ENCODE results near the gene CBARP. TPM values are rescaled to one million over a fixed set of nuclear protein-coding genes. Genes with fewer than 3 reads are reported as not detected.

CBARP gene
- total and polyA plus RNA-seq, 2 of the 13 experiments (the other 11 are each of a cell fraction or from before 2014, with no cell fraction given), result 1.2 to 1.4 TPM

GRCh38 chr19:1284293-1284978 lies 46.6 kb upstream of the CBARP start (continued):
- no peak for TF ChIP-seq ATF7 (IDR thresholded peaks at IDR 0.05)
- TF ChIP-seq ATF7 (CRISPR knock-in tag; IDR thresholded peaks at IDR 0.05), result no peak
- no peak for TF ChIP-seq ZNF605 (CRISPR knock-in tag; IDR thresholded peaks at IDR 0.05)
- TF ChIP-seq HCFC1 (IDR thresholded peaks at IDR 0.05; ENCODE audit: low read depth, low read length), result no peak
- no peak for TF ChIP-seq DNMT1 (CRISPR knock-in tag; IDR thresholded peaks at IDR 0.05)
- no peak for TF ChIP-seq GPN1 (CRISPR knock-in tag; IDR thresholded peaks at IDR 0.05; ENCODE audit: borderline replicate concordance)
- no peak for TF ChIP-seq ZNF878 (CRISPR knock-in tag; IDR thresholded peaks at IDR 0.05)
- TF ChIP-seq, protein P1, sequence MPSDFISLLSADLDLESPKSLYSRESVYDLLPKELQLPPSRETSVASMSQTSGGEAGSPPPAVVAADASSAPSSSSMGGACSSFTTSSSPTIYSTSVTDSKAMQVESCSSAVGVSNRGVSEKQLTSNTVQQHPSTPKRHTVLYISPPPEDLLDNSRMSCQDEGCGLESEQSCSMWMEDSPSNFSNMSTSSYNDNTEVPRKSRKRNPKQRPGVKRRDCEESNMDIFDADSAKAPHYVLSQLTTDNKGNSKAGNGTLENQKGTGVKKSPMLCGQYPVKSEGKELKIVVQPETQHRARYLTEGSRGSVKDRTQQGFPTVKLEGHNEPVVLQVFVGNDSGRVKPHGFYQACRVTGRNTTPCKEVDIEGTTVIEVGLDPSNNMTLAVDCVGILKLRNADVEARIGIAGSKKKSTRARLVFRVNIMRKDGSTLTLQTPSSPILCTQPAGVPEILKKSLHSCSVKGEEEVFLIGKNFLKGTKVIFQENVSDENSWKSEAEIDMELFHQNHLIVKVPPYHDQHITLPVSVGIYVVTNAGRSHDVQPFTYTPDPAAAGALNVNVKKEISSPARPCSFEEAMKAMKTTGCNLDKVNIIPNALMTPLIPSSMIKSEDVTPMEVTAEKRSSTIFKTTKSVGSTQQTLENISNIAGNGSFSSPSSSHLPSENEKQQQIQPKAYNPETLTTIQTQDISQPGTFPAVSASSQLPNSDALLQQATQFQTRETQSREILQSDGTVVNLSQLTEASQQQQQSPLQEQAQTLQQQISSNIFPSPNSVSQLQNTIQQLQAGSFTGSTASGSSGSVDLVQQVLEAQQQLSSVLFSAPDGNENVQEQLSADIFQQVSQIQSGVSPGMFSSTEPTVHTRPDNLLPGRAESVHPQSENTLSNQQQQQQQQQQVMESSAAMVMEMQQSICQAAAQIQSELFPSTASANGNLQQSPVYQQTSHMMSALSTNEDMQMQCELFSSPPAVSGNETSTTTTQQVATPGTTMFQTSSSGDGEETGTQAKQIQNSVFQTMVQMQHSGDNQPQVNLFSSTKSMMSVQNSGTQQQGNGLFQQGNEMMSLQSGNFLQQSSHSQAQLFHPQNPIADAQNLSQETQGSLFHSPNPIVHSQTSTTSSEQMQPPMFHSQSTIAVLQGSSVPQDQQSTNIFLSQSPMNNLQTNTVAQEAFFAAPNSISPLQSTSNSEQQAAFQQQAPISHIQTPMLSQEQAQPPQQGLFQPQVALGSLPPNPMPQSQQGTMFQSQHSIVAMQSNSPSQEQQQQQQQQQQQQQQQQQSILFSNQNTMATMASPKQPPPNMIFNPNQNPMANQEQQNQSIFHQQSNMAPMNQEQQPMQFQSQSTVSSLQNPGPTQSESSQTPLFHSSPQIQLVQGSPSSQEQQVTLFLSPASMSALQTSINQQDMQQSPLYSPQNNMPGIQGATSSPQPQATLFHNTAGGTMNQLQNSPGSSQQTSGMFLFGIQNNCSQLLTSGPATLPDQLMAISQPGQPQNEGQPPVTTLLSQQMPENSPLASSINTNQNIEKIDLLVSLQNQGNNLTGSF (CRISPR knock-in tag; IDR thresholded peaks at IDR 0.05), result no peak
- no peak for TF ChIP-seq TCF12 (IDR thresholded peaks at IDR 0.05)
- no peak for TF ChIP-seq TCF12 (CRISPR knock-in tag; IDR thresholded peaks at IDR 0.05)
- TF ChIP-seq ZNF503 (CRISPR knock-in tag; IDR thresholded peaks at IDR 0.05), result no peak
- TF ChIP-seq SP2 (CRISPR knock-in tag; IDR thresholded peaks at IDR 0.05), result no peak
- 0 out of 2 replicates have a peak, but pooled peaks have one; percentile 30 for TF ChIP-seq ZNF776 (CRISPR knock-in tag; IDR thresholded peaks at IDR 0.05)
- TF ChIP-seq ZNF501 (CRISPR knock-in tag; IDR thresholded peaks at IDR 0.05), result peak; percentile 61; the same call in 1 of the 2 replicates
- peak; percentile 54; the same call in 1 of the 2 replicates for TF ChIP-seq ZBTB7A (CRISPR knock-in tag; IDR thresholded peaks at IDR 0.05)
- no peak for TF ChIP-seq HOXA5 (CRISPR knock-in tag; IDR thresholded peaks at IDR 0.05)
- no peak for TF ChIP-seq SCMH1 (CRISPR knock-in tag; IDR thresholded peaks at IDR 0.05; ENCODE audit: borderline replicate concordance)
- TF ChIP-seq ARNT2 (CRISPR knock-in tag; IDR thresholded peaks at IDR 0.05; ENCODE audit: low read depth), result peak; percentile 71
- TF ChIP-seq SRSF4 (IDR thresholded peaks at IDR 0.05; ENCODE audit: low read depth, low read length, poor library complexity, severe bottlenecking), result no peak
- no peak for TF ChIP-seq KLF9 (CRISPR knock-in tag; IDR thresholded peaks at IDR 0.05; ENCODE audit: low read depth)
- no peak for TF ChIP-seq ZNF337 (CRISPR knock-in tag; IDR thresholded peaks at IDR 0.05; ENCODE audit: borderline replicate concordance, low read depth)
- TF ChIP-seq ZNF615 (CRISPR knock-in tag; IDR thresholded peaks at IDR 0.05; ENCODE audit: borderline replicate concordance), result no peak
- TF ChIP-seq RXRA (CRISPR knock-in tag; IDR thresholded peaks at IDR 0.05), result peak; percentile 29; the same call in 1 of the 2 replicates
- no peak for TF ChIP-seq ZSCAN31 (CRISPR knock-in tag; IDR thresholded peaks at IDR 0.05; ENCODE audit: low read depth)
- no peak for TF ChIP-seq ZNF572 (CRISPR knock-in tag; IDR thresholded peaks at IDR 0.05)
